ENCODE results near the gene ZNF48. TPM values are rescaled to one million over a fixed set of nuclear protein-coding genes. Genes with fewer than 3 reads are reported as not detected.
A peak's percentile ranks its signal among the peaks of the same experiment; 100 is the strongest.

ZNF48 gene
- total and polyA plus RNA-seq, 8 donors = 3.9 to 33.6 (median 5.4) TPM

DNA sequence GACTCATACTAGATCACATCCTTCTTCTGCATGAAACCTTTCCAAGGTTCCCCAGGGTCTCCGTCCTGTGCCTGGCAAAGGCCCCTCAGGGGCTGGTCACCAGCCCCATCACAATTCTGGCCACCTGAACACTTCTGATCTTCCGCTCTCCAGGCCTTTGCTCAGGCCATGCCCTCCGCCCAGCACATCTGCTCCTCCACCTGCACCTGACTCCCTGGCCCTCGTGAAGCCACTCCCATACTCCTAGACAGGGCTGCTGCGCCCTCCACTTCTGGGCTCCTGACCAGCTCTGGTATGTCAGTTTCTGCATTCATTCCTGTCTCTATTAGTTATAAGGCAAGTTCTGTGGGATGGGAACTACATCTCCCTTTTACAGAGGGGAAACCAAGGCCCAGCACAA is 22.5 kb upstream of the ZNF48 start:
- Histone ChIP-seq H3K9me3 (no peaks in the 10 kb centered on the region), H3K4me3 (no peak overlapping the region), H3K36me3 (no peaks in the 10 kb centered on the region), H3K27me3 (no peaks in the 10 kb centered on the region), H3K4me1 (peaks cover 28 to 36% (median 34%) of the 10 kb centered on the region in 4 donors), H3K27ac (peak overlapping the region in 1 of 5 donors; percentile 93)
- WGBS, 5 donors = 81 to 89% (median 82%) methylated on average over 5 of the region's 5 CpGs
- TF ChIP-seq, protein P1, sequence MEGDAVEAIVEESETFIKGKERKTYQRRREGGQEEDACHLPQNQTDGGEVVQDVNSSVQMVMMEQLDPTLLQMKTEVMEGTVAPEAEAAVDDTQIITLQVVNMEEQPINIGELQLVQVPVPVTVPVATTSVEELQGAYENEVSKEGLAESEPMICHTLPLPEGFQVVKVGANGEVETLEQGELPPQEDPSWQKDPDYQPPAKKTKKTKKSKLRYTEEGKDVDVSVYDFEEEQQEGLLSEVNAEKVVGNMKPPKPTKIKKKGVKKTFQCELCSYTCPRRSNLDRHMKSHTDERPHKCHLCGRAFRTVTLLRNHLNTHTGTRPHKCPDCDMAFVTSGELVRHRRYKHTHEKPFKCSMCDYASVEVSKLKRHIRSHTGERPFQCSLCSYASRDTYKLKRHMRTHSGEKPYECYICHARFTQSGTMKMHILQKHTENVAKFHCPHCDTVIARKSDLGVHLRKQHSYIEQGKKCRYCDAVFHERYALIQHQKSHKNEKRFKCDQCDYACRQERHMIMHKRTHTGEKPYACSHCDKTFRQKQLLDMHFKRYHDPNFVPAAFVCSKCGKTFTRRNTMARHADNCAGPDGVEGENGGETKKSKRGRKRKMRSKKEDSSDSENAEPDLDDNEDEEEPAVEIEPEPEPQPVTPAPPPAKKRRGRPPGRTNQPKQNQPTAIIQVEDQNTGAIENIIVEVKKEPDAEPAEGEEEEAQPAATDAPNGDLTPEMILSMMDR (IDR thresholded peaks at IDR 0.05) = no peak
- TF ChIP-seq POLR2A (IDR thresholded peaks at IDR 0.05) = no peak
- DNase-seq = no peak
- intact Hi-C loops (cut with DNase I; ENCODE audit: low total_unique reads) = no loop called here

DNA sequence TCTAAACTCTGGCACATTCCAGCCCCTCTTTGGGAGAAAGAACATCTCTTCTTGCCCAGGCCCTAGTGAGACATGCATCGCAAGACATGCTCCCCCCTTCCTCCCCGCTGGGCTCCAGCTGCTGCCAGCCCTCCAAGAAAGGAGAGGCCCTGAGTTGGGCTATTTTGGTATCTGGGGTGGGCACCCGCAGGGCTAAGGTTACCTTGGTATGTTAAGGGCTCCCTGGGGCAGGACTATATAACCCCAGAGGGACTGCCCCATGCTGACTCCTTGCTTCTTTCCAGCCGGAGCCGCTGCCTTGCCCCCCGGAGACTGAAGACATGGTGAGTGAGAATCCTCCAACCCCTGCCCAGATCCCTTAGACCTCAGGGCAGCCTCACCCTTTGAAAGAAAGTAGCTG is 20.7 kb upstream of the ZNF48 start, which contains the start of gene MYL11:
Gene MYL11, plus strand, starts transcription at position 265 of the 400 bp plus-strand sequence. Its CDS starts 56 bp downstream, at position 321.
- TF ChIP-seq, protein P1 (IDR thresholded peaks at IDR 0.05) = no peak
- TF ChIP-seq POLR2AphosphoS5 (IDR thresholded peaks at IDR 0.05) (no peak), POLR2A (IDR thresholded peaks at IDR 0.05) (no peak), EP300 (IDR thresholded peaks at IDR 0.05) (no peak)
- no peaks in the 10 kb centered on the region for H3K27me3 ChIP-seq
- 87 to 93% (median 93%) methylated on average over 6 of the region's 6 CpGs for WGBS, 5 donors
- intact Hi-C loops (cut with DNase I; ENCODE audit: low total_unique reads) = no loop called here
- no peaks in the 10 kb centered on the region for H3K9me3 ChIP-seq
- H3K27ac ChIP-seq = no peak within 1 kb of the TSS
- no peak for DNase-seq
- no peaks in the 10 kb centered on the region for H3K36me3 ChIP-seq
- peaks cover 22 to 31% (median 25%) of the 10 kb centered on the region in 4 donors for H3K4me1 ChIP-seq
- no peak within 1 kb of the TSS for H3K4me3 ChIP-seq

GRCh38 chr16:30375864-30376263 is 19.4 kb upstream of the ZNF48 start:
- DNase-seq = no peak
- intact Hi-C loops (cut with DNase I; ENCODE audit: low total_unique reads) = no loop called here
- H3K27ac ChIP-seq = peak overlapping the region in 2 of 5 donors; percentile 98 to 100

DNA sequence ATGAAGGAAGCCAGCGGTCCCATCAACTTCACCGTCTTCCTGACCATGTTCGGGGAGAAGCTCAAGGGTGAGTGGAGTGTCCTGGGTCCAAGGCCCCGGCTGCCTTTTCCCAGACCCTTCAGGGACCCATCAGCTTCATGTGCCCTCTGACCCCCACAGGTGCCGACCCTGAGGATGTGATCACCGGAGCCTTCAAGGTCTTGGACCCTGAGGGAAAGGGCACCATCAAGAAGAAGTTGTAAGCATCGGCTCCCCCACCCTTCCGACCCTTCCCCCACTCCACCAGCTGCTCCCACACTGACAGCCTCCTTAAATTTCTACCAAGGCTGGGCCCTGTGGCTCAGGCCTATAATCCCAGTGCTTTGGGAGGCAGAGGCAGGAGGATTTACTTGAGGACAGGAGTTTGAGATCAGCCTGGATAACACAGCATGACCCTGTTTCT is 18.7 kb upstream of the ZNF48 start:
- 90 to 95% (median 92%) methylated on average over 7 to 8 of the region's 8 CpGs for WGBS, 5 donors
- TF ChIP-seq POLR2AphosphoS5 (IDR thresholded peaks at IDR 0.05) = no peak
- TF ChIP-seq, protein P1 (IDR thresholded peaks at IDR 0.05) = no peak
- no peak for TF ChIP-seq POLR2A (IDR thresholded peaks at IDR 0.05)
- no peak for TF ChIP-seq EP300 (IDR thresholded peaks at IDR 0.05)
- Histone ChIP-seq H3K27ac (peak overlapping the region in 4 of 5 donors; percentile 98 to 100 (median 98)), H3K27me3 (no peaks in the 10 kb centered on the region), H3K4me3 (no peak overlapping the region), H3K36me3 (no peaks in the 10 kb centered on the region), H3K4me1 (peaks cover 21 to 36% (median 32%) of the 10 kb centered on the region in 4 donors), H3K9me3 (no peaks in the 10 kb centered on the region)
- intact Hi-C loops (cut with DNase I; ENCODE audit: low total_unique reads) = no loop called here
- no peak for DNase-seq

More at GRCh38 chr16:30375864-30376263, 19.4 kb upstream of the ZNF48 start:
- Histone ChIP-seq H3K36me3 (no peaks in the 10 kb centered on the region), H3K9me3 (no peaks in the 10 kb centered on the region), H3K4me1 (peaks cover 24 to 36% (median 30%) of the 10 kb centered on the region in 4 donors), H3K27me3 (no peaks in the 10 kb centered on the region), H3K4me3 (no peak overlapping the region)
- WGBS, 5 donors = 88 to 95% (median 91%) methylated on average over 8 of the region's 8 CpGs
- TF ChIP-seq, protein P1 (IDR thresholded peaks at IDR 0.05) = no peak
- TF ChIP-seq POLR2A (IDR thresholded peaks at IDR 0.05) = no peak
- no peak for TF ChIP-seq EP300 (IDR thresholded peaks at IDR 0.05)
- TF ChIP-seq POLR2AphosphoS5 (IDR thresholded peaks at IDR 0.05) = no peak

All from stomach (tissue), 9 donors.